Suppressor macrophage treated with lipopolysaccharide for 1 hour (primary cell): ENCODE results near the gene MAPKBP1.
A peak's percentile ranks its signal among the peaks of the same experiment; 100 is the strongest.
"Not testable (repeated sequence)": the region's sequence is repeated elsewhere in the genome, so short reads cannot be mapped to it uniquely, and the experiment has no call there.

ENCODE experiments used
- DNase-seq, 3 donors: peaks; one replicate each; pipeline ENCODE4 v3.0.0-alpha.2; 2020 to 2022

MAPKBP1 gene, protein sequence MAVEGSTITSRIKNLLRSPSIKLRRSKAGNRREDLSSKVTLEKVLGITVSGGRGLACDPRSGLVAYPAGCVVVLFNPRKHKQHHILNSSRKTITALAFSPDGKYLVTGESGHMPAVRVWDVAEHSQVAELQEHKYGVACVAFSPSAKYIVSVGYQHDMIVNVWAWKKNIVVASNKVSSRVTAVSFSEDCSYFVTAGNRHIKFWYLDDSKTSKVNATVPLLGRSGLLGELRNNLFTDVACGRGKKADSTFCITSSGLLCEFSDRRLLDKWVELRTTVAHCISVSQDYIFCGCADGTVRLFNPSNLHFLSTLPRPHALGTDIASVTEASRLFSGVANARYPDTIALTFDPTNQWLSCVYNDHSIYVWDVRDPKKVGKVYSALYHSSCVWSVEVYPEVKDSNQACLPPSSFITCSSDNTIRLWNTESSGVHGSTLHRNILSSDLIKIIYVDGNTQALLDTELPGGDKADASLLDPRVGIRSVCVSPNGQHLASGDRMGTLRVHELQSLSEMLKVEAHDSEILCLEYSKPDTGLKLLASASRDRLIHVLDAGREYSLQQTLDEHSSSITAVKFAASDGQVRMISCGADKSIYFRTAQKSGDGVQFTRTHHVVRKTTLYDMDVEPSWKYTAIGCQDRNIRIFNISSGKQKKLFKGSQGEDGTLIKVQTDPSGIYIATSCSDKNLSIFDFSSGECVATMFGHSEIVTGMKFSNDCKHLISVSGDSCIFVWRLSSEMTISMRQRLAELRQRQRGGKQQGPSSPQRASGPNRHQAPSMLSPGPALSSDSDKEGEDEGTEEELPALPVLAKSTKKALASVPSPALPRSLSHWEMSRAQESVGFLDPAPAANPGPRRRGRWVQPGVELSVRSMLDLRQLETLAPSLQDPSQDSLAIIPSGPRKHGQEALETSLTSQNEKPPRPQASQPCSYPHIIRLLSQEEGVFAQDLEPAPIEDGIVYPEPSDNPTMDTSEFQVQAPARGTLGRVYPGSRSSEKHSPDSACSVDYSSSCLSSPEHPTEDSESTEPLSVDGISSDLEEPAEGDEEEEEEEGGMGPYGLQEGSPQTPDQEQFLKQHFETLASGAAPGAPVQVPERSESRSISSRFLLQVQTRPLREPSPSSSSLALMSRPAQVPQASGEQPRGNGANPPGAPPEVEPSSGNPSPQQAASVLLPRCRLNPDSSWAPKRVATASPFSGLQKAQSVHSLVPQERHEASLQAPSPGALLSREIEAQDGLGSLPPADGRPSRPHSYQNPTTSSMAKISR (N-terminal part only)

GRCh38 chr15:41774062-41774881 is at the start of gene MAPKBP1:
Gene MAPKBP1 (plus strand): TSS chr15:41774484. CDS start chr15:41775276, 792 bp downstream.
- DNase-seq, result peak; percentile 99 to 100 (median 99)

DNA sequence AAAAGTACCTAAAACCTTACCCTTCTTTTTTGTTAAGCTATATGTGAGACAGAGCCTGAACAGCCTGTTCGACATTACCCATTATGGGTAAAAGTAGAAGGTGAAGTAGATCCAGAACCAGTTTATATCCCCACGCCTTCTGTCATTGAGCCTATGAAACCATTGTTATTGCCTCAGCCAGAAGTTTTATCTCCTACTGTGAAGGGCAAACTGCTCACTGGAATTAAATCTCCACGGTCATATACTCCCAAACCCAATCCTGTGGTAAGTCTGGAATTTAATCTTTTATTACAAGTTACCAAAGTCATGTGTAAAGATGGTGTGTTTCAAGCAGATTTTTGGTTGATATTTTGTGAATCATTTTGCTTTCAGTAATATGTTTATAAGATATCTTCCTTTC is 47.1 kb upstream of the MAPKBP1 start:
- DNase-seq, result no peak

- DNase-seq, result not testable (repeated sequence)
These were observed 46.2 kb upstream of the MAPKBP1 start for GRCh38 chr15:41728061-41728460.

DNA sequence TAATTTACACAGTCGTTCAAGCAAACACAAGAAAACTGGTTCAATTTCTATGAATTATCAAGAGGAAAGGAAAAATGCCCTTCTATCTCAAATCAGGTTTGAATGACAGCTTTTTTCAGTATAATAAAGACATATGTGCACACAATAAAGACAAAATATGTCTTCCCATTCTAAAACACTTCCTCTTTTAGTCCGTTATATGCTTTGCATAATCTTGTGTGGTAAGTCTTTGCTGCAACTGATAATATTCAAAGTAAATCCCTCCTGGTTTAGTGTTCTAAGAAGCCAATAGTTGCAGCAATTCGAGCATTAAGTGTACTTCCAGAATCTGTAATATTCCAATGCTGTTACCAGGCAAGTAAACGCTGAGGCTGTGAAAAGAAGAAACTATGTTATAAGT is 43.7 kb upstream of the MAPKBP1 start:
- DNase-seq, result peak; percentile 2 to 40 (median 29)

DNA sequence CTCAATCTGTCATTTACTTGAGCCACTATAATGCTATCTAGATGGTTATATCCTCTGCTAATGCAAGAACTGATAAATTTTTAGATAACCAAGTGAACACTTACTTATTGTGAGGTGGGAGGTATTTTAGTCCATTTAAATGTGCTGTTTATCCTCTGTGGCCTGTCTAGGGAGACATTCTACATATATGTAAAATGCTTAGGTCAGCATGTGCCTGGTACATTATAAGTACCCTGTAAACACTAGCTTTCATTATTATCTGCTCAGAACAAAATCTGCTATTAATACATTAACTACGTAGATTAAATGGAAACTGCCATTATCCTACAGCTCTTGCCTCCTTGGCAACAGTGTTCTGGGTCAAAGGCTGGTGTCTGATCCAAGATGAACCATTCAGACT is 41.8 kb upstream of the MAPKBP1 start:
- DNase-seq, result no peak

- no peak for DNase-seq
These were observed 40.2 kb upstream of the MAPKBP1 start for GRCh38 chr15:41734079-41734478.

DNA sequence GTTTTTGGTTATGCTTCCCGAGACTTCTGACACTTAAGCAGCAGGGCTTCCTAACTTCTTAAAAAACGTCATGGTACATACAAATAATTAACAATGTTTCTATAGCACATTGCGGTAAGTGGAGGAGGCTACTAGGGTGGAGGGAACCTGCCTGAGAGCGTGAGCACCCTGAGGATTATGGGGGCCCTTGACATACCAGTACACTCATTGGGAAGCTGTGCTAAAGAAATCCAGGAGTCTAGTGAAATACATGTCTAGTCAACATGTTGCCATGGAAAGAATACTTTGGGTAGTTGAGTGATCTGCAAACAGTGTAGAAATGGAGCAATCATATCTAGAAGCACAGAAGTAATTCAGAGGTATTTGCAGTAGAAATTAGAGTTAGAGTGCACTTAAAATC is 39.2 kb upstream of the MAPKBP1 start:
- DNase-seq, result no peak

GRCh38 chr15:41735492-41735891 is 38.8 kb upstream of the MAPKBP1 start:
- not testable (repeated sequence) for DNase-seq

GRCh38 chr15:41746802-41747201 is 27.5 kb upstream of the MAPKBP1 start:
- DNase-seq, result no peak

DNA sequence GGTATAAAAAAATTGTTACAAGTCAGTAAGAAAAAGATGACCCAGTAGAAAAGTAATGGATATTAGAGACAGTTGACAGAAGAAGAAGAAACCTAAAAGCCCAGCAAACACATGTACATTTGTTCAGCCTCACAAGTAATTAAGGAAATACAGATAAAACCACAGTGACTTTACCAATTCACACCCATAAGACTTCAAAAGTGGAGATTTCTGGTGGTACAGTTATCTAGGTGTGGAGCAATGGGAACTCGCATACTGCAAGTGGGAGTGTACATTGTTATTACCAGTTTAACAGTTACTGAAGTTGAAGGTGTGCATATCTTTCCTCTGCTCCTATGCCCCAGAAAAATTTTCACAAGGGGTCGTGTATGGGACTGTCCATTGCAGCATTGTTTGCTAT is 18.1 kb upstream of the MAPKBP1 start:
- DNase-seq, result no peak

DNA sequence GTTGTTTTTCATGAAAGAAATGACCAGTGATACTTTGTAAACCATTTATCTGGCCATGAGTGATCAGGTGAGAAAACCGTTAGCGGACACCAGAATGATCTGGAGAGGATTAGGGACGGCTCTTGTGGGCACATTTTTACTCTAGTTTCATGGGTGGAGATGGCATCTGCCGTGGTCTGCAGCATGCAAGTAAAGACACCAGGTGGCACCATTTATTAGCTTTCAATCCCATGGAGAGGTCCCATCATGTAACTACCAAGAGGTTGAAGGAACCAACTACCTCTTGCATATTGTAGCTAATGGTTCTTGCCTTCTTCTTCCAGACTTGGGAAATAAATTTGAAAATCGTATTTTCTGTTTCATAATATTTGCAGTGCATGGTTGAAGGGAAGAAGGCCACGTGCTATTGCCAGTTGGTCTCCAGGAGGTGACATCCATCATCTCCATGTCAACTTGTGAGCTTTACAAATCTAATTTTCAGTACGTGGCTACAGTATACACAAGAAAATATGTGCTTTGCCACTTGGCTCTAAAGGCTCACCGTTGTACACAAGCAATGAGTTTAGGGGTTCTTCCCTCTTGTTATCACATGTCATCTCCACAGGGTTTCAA is 1.5 kb upstream of the MAPKBP1 start:
- DNase-seq, result peak; percentile 80 to 85 (median 84)

- peak in 1 of 3 donors; percentile 6 for DNase-seq
These were observed 954 bp upstream of the MAPKBP1 start for GRCh38 chr15:41773332-41773728.

GRCh38 chr15:41773729-41774061 is 589 bp upstream of the MAPKBP1 start:
- DNase-seq, result no peak

DNA sequence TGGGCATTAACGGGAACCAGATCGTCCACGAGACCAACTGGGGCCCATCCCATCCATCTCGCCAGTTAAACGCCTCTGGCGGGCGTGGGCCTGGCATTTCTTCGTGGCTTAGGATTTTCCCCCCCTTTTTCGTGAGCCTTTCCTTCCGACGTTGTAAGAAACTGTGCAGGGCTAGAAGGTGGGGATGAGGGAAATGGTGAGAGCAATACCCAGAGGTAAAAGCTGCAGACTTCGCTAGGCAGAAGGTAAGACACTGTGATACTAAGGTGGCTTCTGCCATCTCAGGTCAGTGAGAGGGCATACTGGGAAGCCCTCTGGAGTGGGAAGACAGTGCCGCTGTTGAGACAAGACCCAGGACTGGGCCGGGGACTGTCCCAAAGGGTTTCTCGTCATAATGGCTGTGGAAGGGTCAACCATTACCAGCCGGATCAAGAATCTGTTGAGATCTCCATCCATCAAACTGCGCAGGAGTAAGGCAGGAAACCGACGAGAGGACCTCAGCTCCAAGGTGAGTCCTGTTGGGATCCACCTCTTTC is 666 bp downstream of the MAPKBP1 start:
- DNase-seq, result peak; percentile 69 to 75 (median 70)

DNA sequence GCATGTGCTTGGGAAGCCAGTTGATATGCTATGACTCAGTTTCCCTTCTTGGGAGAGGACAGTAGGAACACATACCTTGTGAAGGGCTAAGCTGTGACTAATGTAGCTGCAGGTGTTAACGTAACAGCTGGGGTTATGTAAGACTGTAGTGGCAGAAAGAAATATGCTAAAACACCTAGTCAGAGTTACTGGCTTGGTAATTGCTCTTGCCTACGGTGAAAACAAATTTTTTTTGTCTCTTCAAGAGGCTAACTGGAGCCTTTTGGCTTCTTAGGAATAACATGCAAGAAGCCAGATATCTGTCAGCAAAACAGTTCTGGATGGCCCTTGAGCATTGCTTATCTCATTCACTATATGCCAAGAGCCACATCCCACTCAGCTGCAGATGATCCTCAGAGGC is 1.4 kb downstream of the MAPKBP1 start:
- DNase-seq, result no peak

- no peak for DNase-seq
These were observed 3.2 kb downstream of the MAPKBP1 start for GRCh38 chr15:41777421-41777973.

DNA sequence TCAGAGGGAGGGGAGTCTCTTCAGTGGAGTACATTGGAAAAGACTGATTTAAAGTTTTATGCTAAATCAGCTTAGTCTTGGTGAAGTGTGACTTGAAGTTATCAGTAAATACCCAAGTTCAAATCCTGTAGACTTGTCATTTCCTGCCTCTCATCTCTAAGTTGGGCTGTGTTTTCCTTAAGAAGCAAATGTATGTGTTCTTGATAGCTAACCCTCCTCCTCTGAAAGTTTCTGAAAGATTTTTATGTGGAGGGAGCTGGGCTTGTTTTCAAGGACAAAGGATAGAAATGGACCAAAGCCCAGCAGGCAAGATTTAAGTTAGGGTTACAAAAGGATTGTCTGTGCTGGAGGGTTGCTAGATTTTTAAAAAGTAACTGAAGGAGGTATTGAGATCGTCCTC is 4.2 kb downstream of the MAPKBP1 start:
- no peak for DNase-seq

DNA sequence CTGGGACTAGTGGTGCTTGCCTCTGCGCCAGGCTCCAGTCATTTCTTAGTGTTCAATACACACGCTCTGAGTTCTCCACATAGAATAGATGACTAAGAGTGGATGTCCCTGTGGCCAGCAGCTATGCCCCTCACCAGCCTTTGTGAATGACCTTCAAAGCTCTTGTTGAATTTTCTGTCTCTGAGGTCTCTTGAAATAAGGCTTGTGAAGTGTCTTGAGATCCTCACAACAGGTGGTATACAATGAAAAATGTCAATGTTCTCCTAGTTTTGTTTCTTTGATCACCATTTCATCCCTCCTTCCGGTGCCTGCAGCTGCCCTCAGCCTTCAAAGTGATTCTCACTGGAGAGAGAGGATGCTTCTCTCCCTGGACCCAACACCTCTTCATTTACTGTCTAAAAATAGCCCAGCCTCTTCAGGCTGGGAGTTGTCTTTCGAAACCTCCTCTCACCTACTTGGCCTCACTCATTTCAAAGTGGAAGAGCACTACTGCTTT is 5.4 kb downstream of the MAPKBP1 start:
- DNase-seq, result no peak

- DNase-seq, result no peak
These were observed 6.0 kb downstream of the MAPKBP1 start for GRCh38 chr15:41780266-41780665.

GRCh38 chr15:41780727-41781126 is 6.4 kb downstream of the MAPKBP1 start:
- no peak for DNase-seq
